GM19468 (cell line): ENCODE measurements around the gene EPHB2.

Source experiments
- ATAC-seq: cut with Tn5 transposase; IDR thresholded peaks from one replicate; pipeline ENCODE4 v1.9.1; 2021; ENCODE audit warnings: mild to moderate bottlenecking, moderate library complexity, moderate number of reproducible peaks; ENCODE audit not compliant: unreplicated experiment; ENCODE audit errors: extremely low read depth

The EPHB2 gene

GRCh38 chr1:22895357-22895756, 184.7 kb downstream of the EPHB2 start:
- no peak for ATAC-seq

- ATAC-seq: no peak
These were observed 185.5 kb downstream of the EPHB2 start for GRCh38 chr1:22896184-22896583.

- ATAC-seq: no peak
These were observed 189.8 kb downstream of the EPHB2 start for GRCh38 chr1:22900451-22900850.

- no peak for ATAC-seq
These were observed 192.5 kb downstream of the EPHB2 start for GRCh38 chr1:22903113-22903512.

- no peak for ATAC-seq
These were observed 196.3 kb downstream of the EPHB2 start for GRCh38 chr1:22906968-22907367.

GRCh38 chr1:22907528-22907927, 196.9 kb downstream of the EPHB2 start:
- ATAC-seq: no peak

- no peak for ATAC-seq
These were observed 198.3 kb downstream of the EPHB2 start for GRCh38 chr1:22908880-22909426.

GRCh38 chr1:22910286-22910685, 199.6 kb downstream of the EPHB2 start:
- ATAC-seq: no peak

GRCh38 chr1:22910986-22911651, 200.5 kb downstream of the EPHB2 start:
- ATAC-seq: no peak

- no peak for ATAC-seq
These were observed 201.7 kb downstream of the EPHB2 start for GRCh38 chr1:22912311-22912710.

GRCh38 chr1:22913421-22914141, 202.9 kb downstream of the EPHB2 start:
- no peak for ATAC-seq

- no peak for ATAC-seq
These were observed 203.5 kb downstream of the EPHB2 start for GRCh38 chr1:22914156-22914555.

GRCh38 chr1:22914633-22915217, 204.1 kb downstream of the EPHB2 start:
- no peak for ATAC-seq

GRCh38 chr1:22915231-22915630, 204.6 kb downstream of the EPHB2 start:
- no peak for ATAC-seq

GRCh38 chr1:22915816-22916470, 205.3 kb downstream of the EPHB2 start:
- ATAC-seq: no peak

- no peak for ATAC-seq
These were observed 205.8 kb downstream of the EPHB2 start for GRCh38 chr1:22916471-22916820.

GRCh38 chr1:22917989-22918388, 207.3 kb downstream of the EPHB2 start:
- ATAC-seq: no peak

- ATAC-seq: no peak
These were observed 208.0 kb downstream of the EPHB2 start for GRCh38 chr1:22918644-22919043.

- ATAC-seq: no peak
These were observed 208.8 kb downstream of the EPHB2 start for GRCh38 chr1:22919341-22920025.

GRCh38 chr1:22920026-22920733, 209.5 kb downstream of the EPHB2 start:
- ATAC-seq: no peak
